H9 (cell line): ENCODE data around the gene CALML5. TPM values are rescaled to one million over a fixed set of nuclear protein-coding genes. Genes with fewer than 3 reads are reported as not detected.
A peak's percentile ranks its signal among the peaks of the same experiment; 100 is the strongest.

Experiments used
- DNase-seq: peaks from one replicate; pipeline ENCODE4 v3.0.0-alpha.2; 2017
- H2AFZ ChIP-seq: one replicate; pipeline ENCODE4 v1.6.1; 2013; ENCODE audit warnings: mild to moderate bottlenecking, low read length, control low read depth, moderate library complexity
- H2AK5ac ChIP-seq: 2 replicates; pipeline ENCODE4 v1.6.1; 2013; ENCODE audit warnings: low read length, control low read depth, mixed read lengths; ENCODE audit not compliant: insufficient read length
- H2BK120ac ChIP-seq: one replicate; pipeline ENCODE4 v1.6.1; 2013; ENCODE audit warnings: low read depth, mild to moderate bottlenecking, low read length, control low read depth, inconsistent platforms; ENCODE audit not compliant: poor library complexity, severe bottlenecking
- H2BK12ac ChIP-seq: 2 replicates; pipeline ENCODE4 v1.6.1; 2013; ENCODE audit warnings: low read length, control low read depth, mixed read lengths, low read depth; ENCODE audit not compliant: insufficient read length
- H2BK15ac ChIP-seq: 2 replicates; pipeline ENCODE4 v1.6.1; 2013; ENCODE audit warnings: low read depth, low read length, control low read depth
- H2BK20ac ChIP-seq: one replicate; pipeline ENCODE4 v1.6.1; 2013; ENCODE audit warnings: low read depth, mild to moderate bottlenecking, low read length, control low read depth, inconsistent platforms; ENCODE audit not compliant: poor library complexity, severe bottlenecking
- H2BK5ac ChIP-seq: 2 replicates; pipeline ENCODE4 v1.6.1; 2013; ENCODE audit warnings: low read length, control low read depth, mixed read lengths; ENCODE audit not compliant: insufficient read length
- H3K14ac ChIP-seq: 2 replicates; pipeline ENCODE4 v1.6.1; 2013; ENCODE audit warnings: low read length, control low read depth; ENCODE audit not compliant: insufficient read depth
- H3K18ac ChIP-seq: 2 replicates; pipeline ENCODE4 v1.6.1; 2013; ENCODE audit warnings: low read depth, mild to moderate bottlenecking, mixed read lengths, low read length, control low read depth; ENCODE audit not compliant: insufficient read length
- H3K23ac ChIP-seq: 2 replicates; pipeline ENCODE4 v1.6.1; 2013; ENCODE audit warnings: low read length, control low read depth, mixed read lengths, low read depth; ENCODE audit not compliant: insufficient read length
- H3K23me2 ChIP-seq: 2 replicates; pipeline ENCODE4 v1.6.1; 2013; ENCODE audit warnings: low read depth, mild to moderate bottlenecking, mixed read lengths, low read length, control low read depth; ENCODE audit not compliant: insufficient read length, poor library complexity, severe bottlenecking
- H3K27ac ChIP-seq: 2 replicates; pipeline ENCODE4 v1.5.1; 2013; ENCODE audit warnings: low read length, control low read depth, mixed read lengths, low read depth; ENCODE audit not compliant: insufficient read length
- H3K27me3 ChIP-seq: 2 replicates; pipeline ENCODE4 v1.6.1; 2013; ENCODE audit warnings: low read length, control low read depth, inconsistent platforms; ENCODE audit not compliant: insufficient read depth
- H3K4ac ChIP-seq: 2 replicates; pipeline ENCODE4 v1.6.1; 2013; ENCODE audit warnings: low read depth, mild to moderate bottlenecking, control low read depth, inconsistent platforms, low read length, moderate library complexity
- H3K4me1 ChIP-seq: 2 replicates; pipeline ENCODE4 v1.6.1; 2013; ENCODE audit warnings: low read length, control low read depth, inconsistent platforms; ENCODE audit not compliant: insufficient read depth
- H3K4me2 ChIP-seq: 2 replicates; pipeline ENCODE4 v1.6.1; 2013; ENCODE audit warnings: low read length, control low read depth, mixed read lengths; ENCODE audit not compliant: insufficient read length, insufficient read depth
- H3K56ac ChIP-seq: 2 replicates; pipeline ENCODE4 v1.6.1; 2013; ENCODE audit warnings: low read depth, mild to moderate bottlenecking, mixed read lengths, low read length, control low read depth; ENCODE audit not compliant: insufficient read length
- H3K79me1 ChIP-seq: 2 replicates; pipeline ENCODE4 v1.6.1; 2013; ENCODE audit warnings: low read depth, mild to moderate bottlenecking, moderate library complexity, low read length, control low read depth, inconsistent platforms; ENCODE audit not compliant: insufficient read depth, poor library complexity, severe bottlenecking
- H3K79me2 ChIP-seq: 2 replicates; pipeline ENCODE4 v1.6.1; 2013; ENCODE audit warnings: low read length, control low read depth, inconsistent platforms; ENCODE audit not compliant: insufficient read depth
- H3K9ac ChIP-seq: 2 replicates; pipeline ENCODE4 v1.6.1; 2013; ENCODE audit warnings: low read length, control low read depth, mixed read lengths; ENCODE audit not compliant: insufficient read length; ENCODE audit errors: extremely low read depth
- H3K9me3 ChIP-seq: one replicate; pipeline ENCODE4 v1.6.1; 2013; ENCODE audit warnings: low read depth, low read length, inconsistent platforms; ENCODE audit not compliant: control insufficient read depth
- H3T11ph ChIP-seq: one replicate; pipeline ENCODE4 v1.6.1; 2013; ENCODE audit warnings: mild to moderate bottlenecking, low read length, control low read depth, inconsistent platforms
- H4K20me1 ChIP-seq: one replicate; pipeline ENCODE4 v1.6.1; 2013; ENCODE audit not compliant: control insufficient read depth, insufficient read length, insufficient read depth
- H4K5ac ChIP-seq: 2 replicates; pipeline ENCODE4 v1.6.1; 2013; ENCODE audit warnings: low read depth, mild to moderate bottlenecking, mixed read lengths, low read length, control low read depth; ENCODE audit not compliant: insufficient read length
- H4K8ac ChIP-seq: replicated peaks from 2 replicates; pipeline ENCODE4 v1.6.1; 2013; ENCODE audit warnings: low read length, control low read depth, mixed read lengths, low read depth; ENCODE audit not compliant: insufficient read length
- H4K91ac ChIP-seq: 2 replicates; pipeline ENCODE4 v1.6.1; 2013; ENCODE audit warnings: low read depth, mild to moderate bottlenecking, moderate library complexity, mixed read lengths, low read length, control low read depth; ENCODE audit not compliant: insufficient read length
- H3K27ac Mint-ChIP-seq, 3 experiments: 2 replicates in 2 of 3; 3 replicates in 1 of 3; pipeline ENCODE4 v1.8.0; 2020 to 2021; ENCODE audit warnings: mixed read lengths in 3 of 3, mild to moderate bottlenecking in 1 of 3, moderate library complexity in 1 of 3
- H3K27me3 Mint-ChIP-seq: 2 replicates; pipeline ENCODE4 v1.8.0; 2021; ENCODE audit warnings: low read depth, mild to moderate bottlenecking, moderate library complexity, mixed read lengths
- H3K36me3 Mint-ChIP-seq, 3 experiments: 2 replicates in 2 of 3; 3 replicates in 1 of 3; pipeline ENCODE4 v1.8.0; 2020 to 2021; ENCODE audit warnings: low read depth in 3 of 3, mixed read lengths in 3 of 3; ENCODE audit not compliant: insufficient read depth in 1 of 3
- H3K4me1 Mint-ChIP-seq, 2 experiments: 2 replicates each; pipeline ENCODE4 v1.8.0; 2020; ENCODE audit warnings: mixed read lengths in 2 of 2
- H3K4me3 Mint-ChIP-seq, 2 experiments: 2 replicates in 1 of 2; 3 replicates in 1 of 2; pipeline ENCODE4 v1.8.0; 2020 to 2021; ENCODE audit warnings: mild to moderate bottlenecking in 2 of 2, mixed read lengths in 2 of 2, moderate library complexity in 1 of 2
- H3K9me3 Mint-ChIP-seq, 2 experiments: 2 replicates in 1 of 2; 3 replicates in 1 of 2; pipeline ENCODE4 v1.8.0; 2020; ENCODE audit warnings: mild to moderate bottlenecking in 2 of 2, mixed read lengths in 2 of 2, moderate library complexity in 1 of 2
- WGBS: extraction: QIAGEN DNeasy Blood & Tissue Kit; methylation state at CpG from one replicate; pipeline ENCODE4 v1.1.7; 2013; ENCODE audit warnings: missing lambda C conversion rate, low lambda C conversion rate, mixed read lengths; ENCODE audit not compliant: insufficient read length; ENCODE audit errors: extremely low coverage; 5-methylcytosine and 5-hydroxymethylcytosine counted together
- total RNA-seq: library from RNA; stranded (reverse); gene quantifications from 2 replicates; pipeline ENCODE4 v1.2.1, GENCODE V29; 2021
- TF ChIP-seq, protein P1 (sequence below): fragments of 200-600 bp; sonication (generic); conservative IDR thresholded peaks from 3 replicates; pipeline ENCODE4 v1.8.0; 2021; ENCODE audit warnings: antibody characterized with exemption, mild to moderate bottlenecking

CALML5 gene
- total RNA-seq, 1 experiment from 2014 or later, result not detected

DNA sequence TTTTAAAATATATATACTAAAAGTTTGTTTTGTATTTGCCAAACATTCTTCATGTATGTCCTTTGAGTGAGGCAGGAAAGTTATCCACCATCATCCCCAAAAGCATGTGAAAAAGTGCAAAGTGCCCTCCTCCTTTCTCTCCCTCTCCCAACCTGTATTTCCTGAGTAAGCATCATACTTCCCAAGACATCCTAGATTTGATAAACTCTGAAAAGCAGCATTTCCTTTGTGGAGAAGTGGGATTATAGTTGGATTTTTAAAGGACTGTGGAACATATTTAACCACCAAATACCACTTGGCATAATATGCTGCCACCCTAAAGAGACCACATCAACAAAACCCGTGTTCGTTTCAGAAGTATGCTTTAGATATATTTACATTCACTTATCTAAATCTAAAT is 50.1 kb downstream of the CALML5 start:
- Histone ChIP-seq H3K4me2 (peak overlapping the region; percentile 53), H3K4me1 (no peaks in the 10 kb centered on the region; the same call in 1 of the 2 replicates)

More for the DNA sequence above, 50.1 kb downstream of the CALML5 start:
- H3T11ph ChIP-seq, result no peak overlapping the region
- Mint-ChIP-seq H3K27ac (no peak overlapping the region), H3K36me3 (peaks cover 27 to 29% (median 28%) of the 10 kb centered on the region in 3 experiments), H3K4me1 (peaks cover 28 to 29% of the 10 kb centered on the region in 2 experiments), H3K27me3 (no peaks in the 10 kb centered on the region), H3K9me3 (no peaks in the 10 kb centered on the region), H3K4me3 (peak overlapping the region in 1 of 2 experiments; percentile 62; a peak in 2 of 5 replicates)
- no peaks in the 10 kb centered on the region for H4K20me1 ChIP-seq
- H4K5ac ChIP-seq, result no peak overlapping the region
- no peak overlapping the region for H2BK5ac ChIP-seq
- DNase-seq, result no peak
- WGBS, result no CpG with 5 or more reads among the region's 2 CpGs
- no peak overlapping the region for H2AFZ ChIP-seq
- no peaks in the 10 kb centered on the region for H3K27me3 ChIP-seq
- no peaks in the 10 kb centered on the region for H3K23me2 ChIP-seq
- no peak overlapping the region for H2BK12ac ChIP-seq
- no peak overlapping the region for H2BK15ac ChIP-seq
- no peak overlapping the region for H3K9ac ChIP-seq
- no peak overlapping the region for H3K14ac ChIP-seq
- no peak overlapping the region for H3K56ac ChIP-seq
- no peak overlapping the region for H3K27ac ChIP-seq
- H2BK120ac ChIP-seq, result no peak overlapping the region
- no peak overlapping the region for H2AK5ac ChIP-seq
- H3K23ac ChIP-seq, result no peak overlapping the region
- no peak overlapping the region for H2BK20ac ChIP-seq
- peaks cover 14% of the 10 kb centered on the region; the same call in 1 of the 2 replicates for H3K79me2 ChIP-seq
- no peaks in the 10 kb centered on the region for H3K9me3 ChIP-seq
- TF ChIP-seq, protein P1, sequence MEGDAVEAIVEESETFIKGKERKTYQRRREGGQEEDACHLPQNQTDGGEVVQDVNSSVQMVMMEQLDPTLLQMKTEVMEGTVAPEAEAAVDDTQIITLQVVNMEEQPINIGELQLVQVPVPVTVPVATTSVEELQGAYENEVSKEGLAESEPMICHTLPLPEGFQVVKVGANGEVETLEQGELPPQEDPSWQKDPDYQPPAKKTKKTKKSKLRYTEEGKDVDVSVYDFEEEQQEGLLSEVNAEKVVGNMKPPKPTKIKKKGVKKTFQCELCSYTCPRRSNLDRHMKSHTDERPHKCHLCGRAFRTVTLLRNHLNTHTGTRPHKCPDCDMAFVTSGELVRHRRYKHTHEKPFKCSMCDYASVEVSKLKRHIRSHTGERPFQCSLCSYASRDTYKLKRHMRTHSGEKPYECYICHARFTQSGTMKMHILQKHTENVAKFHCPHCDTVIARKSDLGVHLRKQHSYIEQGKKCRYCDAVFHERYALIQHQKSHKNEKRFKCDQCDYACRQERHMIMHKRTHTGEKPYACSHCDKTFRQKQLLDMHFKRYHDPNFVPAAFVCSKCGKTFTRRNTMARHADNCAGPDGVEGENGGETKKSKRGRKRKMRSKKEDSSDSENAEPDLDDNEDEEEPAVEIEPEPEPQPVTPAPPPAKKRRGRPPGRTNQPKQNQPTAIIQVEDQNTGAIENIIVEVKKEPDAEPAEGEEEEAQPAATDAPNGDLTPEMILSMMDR, result no peak
- H3K79me1 ChIP-seq, result no peaks in the 10 kb centered on the region
- no peak overlapping the region for H4K91ac ChIP-seq
- no peak overlapping the region for H4K8ac ChIP-seq
- no peak overlapping the region for H3K4ac ChIP-seq
- no peak overlapping the region for H3K18ac ChIP-seq

Other genes with a start within 250 kb of the CALML5 start
- gene UCN3, start 134.6 kb downstream of the CALML5 start, total RNA-seq, result not detected in 2 replicates
- gene TUBAL3, start 94.7 kb downstream of the CALML5 start, total RNA-seq, result not detected in 2 replicates
- 50.6 and 57.5 TPM in 2 replicates for gene NET1, start 87.0 kb downstream of the CALML5 start, total RNA-seq
- gene CALML3, start 25.4 kb upstream of the CALML5 start, total RNA-seq, result not detected in 2 replicates
- gene ASB13, start 167.0 kb upstream of the CALML5 start, total RNA-seq, result 13.8 and 14.9 TPM in 2 replicates
- 64.5 and 67.0 TPM in 2 replicates for gene TASOR2, start 185.3 kb upstream of the CALML5 start, total RNA-seq